Activated CD8-positive, alpha-beta memory T cell treated with anti-CD3 and anti-CD28 coated beads, Interleukin-2, amount 50 U/mL, for 1 hour (primary cell): ENCODE data around the gene CREBBP.
A peak's percentile ranks its signal among the peaks of the same experiment; 100 is the strongest.

Experiments
- DNase-seq: peaks from one replicate; pipeline ENCODE4 v3.0.0-alpha.2; 2020; ENCODE audit errors: extremely low read depth

Gene CREBBP

DNA sequence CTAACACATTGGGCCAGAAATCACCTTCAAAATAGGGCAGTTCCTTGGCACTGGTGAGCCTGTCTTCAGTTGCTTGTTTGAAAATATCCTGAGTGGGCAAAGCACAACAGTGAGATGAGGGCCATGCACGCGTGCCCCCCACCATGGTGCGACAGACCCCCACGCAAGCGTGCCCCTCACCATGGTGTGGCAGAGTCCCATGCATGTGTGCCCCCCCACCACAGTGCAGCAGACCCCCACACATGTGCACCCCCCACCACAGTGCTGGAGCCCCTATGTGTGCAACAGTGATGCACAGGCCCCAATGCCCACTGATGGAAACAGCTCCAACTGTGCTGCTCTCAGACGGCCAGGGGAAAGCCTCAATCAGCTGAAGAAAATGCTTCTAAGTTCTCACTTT, 144.4 kb downstream of the CREBBP start:
- DNase-seq: no peak

DNA sequence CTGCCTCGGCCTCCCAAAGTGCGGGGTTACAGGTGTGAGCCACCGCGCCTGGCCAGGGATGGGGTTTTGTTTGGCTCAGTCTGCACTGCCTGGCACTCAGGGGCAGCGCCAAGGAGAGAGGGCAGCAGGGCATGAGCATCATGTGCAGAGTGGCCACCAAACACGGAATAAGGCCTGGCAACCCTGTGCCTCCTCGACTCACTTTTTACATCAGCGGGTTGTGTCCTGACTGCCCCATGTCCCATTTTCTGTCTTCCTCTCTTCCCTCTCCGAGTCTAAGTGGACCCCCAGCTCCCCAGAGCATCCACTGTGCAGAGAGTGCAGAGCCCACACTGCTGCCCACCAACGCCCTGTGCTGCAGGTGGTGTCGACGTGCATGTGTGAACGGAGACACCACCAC, 145.0 kb downstream of the CREBBP start:
- no peak for DNase-seq

DNA sequence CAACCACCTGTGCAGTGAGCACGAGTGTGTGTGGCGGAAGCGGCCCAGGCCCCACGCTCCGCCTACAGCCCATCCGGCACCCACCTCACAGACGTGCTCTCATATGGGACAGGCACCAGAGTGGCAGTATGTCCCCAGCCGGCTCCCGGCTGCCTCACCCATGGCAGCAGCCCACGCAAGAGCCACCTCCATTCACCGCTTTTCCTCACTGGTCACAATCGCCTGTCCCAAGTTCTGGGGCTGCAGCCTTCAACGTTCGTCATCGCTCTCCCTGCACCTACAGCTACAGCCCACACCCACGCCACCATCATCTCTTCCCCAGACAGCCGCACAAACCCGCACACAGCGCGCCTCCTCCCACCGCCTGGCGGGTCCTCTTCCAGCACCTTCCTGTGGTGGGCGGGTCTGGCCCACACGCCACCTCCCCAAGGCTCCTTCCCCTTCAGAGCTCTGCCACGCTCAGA, 145.7 kb downstream of the CREBBP start:
- no peak for DNase-seq

DNA sequence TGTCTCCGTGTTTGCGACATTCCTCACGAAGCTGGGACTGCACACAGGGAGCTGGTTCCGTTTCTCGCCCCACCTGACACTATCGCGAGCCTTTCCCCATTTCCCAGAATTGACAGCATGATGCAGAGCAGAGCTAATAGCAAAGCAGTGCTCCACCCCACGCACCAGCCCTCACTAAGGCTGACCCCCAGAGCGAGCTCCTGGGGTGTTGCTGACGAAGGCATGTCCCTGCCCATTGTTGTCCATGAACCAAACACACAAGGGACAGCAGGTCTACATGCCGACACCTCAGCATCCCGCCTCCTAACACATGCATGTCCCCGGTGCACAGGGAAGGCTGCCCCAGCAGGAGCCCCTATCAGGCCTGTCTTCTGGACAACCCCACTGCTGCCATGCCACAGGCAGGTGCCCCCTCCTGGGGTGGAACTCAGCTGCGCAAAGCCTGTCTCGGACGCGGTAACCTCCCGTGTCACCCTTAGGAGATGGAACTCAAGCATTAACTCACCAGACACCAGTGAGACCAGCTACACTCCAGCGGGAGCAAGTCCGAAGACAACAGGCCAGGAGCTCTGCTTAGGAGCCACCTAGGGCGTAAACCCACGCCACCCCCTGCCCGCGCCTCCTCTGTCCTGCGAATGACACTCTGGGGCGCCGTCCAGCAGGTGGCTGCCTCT, 146.3 kb downstream of the CREBBP start:
- DNase-seq: no peak

DNA sequence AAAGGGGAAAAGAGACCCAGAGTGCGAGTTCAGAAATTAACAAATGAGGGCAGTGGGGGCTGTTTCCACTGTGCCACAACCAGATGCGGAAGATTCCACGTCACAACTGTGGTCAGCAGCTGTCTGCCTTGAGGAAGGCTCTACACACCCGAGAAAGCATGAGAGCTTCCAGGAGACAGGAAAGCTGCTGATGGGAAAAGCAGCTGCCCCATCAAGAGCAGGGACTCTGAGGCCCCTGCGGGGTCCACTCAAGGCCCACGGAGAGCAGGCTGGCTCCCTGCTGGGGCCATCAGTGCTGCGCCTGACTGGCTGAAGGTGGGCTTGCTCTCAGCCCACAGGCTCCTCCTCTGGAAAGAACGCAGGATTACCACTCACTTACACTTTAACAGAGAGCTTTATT, 148.3 kb downstream of the CREBBP start:
- DNase-seq: no peak

DNA sequence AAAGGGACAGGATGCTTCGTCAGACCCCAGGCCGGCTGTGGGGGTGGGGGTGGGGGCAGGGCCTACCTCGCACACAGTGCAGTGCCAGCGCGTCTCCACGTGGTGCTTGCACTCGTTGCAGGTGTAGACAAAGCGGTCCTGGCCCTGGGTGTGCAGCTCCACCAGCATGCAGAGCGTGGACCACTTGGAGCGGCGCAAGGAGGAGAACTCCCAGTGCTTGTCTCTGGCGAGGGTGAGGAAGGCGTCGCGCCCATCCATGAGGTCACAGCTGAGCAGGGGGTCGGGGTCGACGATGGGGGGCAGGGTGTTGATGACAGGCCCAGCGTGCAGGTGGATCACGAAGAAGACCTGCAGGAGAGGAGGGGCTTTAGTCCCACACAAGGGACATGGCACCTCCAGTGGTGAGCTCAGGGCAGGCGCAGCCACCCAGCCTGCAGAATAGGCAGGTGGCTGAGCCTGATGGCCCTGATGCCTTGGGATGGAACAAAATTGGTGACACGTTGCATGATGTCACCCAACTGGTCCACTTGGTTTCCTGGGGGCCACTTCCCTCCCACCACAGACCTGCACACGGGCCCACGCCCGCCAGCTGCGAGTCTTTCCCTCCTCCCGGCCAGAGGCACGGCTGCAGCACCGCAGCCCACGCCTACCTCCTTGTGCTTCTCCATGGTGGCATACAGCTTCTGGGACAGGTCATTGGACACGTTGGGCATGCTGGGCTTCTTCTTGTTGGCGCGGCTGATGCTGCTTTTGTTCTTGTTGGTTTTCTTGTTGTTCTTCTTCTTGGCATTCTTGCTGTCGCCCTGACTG, 149.2 kb downstream of the CREBBP start:
- DNase-seq: no peak

DNA sequence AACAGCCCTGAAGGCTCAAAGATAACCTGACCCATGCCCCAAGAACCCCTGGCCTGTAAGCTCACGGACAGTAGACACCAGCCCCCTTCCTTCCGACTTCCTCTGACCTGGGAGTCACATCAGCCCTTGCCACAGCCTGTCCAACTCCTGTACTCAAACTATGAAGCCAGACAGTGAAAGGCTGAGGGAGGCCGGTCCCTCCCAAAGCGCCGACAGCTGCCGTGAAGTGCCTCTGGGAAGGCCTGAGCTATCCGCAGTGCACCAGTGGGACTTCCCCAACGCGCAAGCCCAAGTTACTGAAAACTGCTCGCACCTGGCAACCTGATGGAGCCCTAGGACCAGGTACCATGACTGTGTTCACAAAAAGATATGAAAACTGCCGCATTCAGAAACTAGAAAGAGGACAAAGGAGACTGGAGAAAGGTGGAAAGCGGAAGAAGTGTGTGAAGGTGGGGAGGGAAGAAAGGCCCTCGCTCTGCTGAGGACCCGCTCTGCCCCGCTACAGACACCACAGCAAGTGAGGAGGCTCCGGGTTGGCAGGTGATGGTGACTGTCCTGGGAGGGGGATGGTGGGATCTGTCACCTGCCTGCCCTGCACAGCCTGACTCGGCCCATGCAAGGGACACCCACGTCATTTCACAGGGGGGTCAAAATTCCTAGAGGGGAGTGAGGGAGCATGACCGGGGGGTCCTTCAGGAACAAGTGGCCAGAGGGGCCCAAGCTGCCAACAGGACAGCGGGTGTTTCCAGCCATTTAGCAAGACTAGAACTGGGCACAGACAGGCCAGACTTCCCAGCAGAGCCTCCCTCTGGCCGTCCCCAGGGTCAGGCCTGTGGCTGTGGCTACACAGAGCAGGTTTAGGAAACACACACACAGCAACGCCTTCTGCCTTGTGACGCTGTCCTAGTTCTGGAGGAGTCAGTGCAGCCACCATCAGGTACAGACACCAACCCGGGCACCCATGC, 150.1 kb downstream of the CREBBP start:
- no peak for DNase-seq

DNA sequence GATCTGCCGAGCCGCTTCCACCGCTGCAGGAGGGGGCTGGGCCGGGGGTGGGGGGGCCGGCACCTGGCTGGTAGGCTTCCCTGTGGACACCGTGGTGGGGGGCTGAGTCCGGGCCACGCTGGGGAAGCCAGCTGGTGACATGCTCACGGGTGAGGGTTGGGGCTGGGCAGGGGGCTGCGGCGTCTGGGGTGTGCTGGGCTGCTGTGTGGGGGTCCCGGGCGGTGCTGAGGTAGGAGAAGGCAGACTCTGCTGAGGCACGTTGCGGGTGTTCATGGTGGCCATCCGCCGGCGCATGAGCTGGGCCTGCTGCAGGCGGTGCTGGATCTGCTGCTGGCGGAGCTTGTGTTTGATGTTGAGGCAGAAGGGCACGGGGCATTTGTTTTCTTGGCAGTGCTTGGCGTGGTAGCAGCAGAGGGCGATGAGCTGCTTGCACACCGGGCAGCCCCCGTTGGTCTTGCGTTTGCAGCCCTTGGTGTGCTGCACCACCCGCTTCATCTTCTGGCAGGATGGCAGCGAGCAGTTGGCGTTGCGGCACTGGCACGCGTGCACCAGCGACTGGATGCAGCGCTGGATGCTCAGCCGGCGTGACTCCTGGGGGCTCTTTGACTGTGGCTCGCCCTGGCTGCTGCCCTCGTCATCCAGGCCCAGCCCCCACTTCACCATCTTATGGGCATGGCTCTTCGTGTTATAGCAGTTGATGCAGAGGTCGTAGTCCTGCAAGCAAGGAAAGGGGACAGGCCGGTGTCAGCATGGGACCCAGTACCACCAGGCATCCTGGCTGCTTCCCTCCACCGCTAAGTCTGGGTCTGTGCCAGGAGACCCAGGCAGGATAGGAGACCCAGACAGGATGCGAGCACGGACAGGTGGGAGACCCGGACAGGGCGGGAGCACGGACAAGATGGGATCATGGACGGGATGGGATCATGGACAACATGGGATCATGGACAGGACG, 151.1 kb downstream of the CREBBP start:
- DNase-seq: no peak

DNA sequence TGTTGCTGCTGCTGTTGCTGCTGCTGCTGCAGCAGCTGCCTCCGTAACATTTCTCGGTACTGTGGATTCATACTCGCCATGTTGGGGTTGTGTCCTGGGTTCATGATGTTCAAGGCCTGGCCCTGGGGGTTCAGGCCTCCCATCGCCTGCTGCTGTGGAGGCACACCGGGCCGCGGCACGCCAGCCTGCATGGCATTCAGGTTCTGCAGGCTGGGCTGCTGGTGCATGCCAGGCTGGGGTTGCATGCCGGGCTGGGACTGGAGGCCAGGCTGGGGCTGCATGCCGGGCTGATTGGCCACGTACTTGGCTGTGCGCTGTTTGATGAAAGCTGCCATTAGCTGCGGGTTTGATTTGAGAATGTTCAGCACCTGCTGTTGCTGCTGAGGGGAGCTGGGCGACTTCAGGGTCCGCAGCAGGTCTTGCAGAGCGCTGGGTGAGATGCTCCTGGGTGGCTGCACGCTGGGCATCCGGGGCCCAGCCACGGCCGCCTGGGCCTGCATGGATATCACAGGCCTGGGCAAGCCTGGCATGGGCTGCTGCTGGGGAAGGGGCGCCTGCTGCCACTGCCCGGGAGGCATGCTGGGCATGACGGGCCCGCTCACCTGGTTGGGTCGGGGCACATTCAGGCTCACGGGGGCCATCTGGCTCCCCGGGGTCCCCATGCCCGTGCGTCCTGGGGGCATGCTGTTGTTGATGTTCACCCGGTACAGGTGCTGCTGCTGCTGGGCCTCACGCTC, 151.9 kb downstream of the CREBBP start:
- no peak for DNase-seq

DNA sequence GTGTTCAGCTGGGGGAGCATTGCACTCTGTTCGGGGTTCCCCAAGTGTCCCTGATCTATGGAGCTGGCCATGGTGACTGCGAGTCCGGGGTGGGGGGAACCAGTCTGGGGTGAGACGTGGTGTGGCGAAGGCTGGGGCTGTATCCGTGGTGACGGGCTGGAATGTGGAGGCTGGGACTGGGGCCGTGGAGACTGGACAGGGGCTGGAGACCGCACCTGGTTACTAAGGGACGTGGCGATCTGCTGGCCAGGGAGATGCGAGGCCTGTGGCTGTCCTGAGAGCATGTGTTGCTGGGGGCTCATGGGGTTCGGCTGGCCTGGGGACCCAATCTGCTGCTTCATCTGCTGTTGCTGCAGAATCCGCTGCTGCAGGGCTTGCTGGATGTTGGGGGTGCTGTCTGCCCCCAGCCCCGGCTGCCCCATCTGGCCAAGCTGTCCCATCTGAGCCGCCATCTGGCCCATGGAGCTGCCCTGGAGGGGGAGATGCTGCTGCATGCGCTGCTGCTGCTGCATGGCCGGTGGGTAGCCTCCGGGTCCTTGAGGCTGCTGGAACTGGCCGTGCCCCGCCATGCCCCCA, 152.6 kb downstream of the CREBBP start:
- no peak for DNase-seq

DNA sequence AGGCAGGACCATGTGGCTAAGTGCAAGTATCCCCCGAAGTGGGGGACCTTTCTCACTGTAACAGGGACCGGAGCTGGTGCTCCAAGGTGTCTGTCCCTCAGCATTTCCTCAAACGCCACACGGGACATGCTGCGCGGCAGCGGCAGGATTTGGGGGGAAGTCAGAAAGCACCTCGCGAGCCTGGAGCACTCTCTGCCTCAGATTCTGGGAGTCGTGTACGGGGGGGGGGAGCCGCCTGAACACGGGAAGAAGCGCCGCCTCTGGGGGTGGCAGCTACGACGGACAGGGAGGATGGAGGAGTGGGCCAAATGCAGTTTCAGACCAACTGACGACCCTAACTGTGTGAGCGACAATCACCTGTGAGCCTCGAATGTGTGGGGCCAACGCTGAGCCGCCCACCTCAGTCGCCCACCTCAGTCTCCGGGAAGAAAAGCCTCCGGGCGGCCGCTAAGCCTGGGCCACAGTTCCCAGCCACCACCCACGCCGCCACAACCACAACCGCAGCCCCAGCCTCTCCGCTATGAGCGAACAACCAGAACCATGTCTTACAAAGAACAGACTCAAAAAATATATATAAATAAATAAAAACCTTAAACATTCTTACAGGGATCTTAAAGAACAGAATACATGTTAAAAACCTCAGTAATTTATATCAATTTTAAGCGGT, 154.4 kb downstream of the CREBBP start:
- DNase-seq: no peak

DNA sequence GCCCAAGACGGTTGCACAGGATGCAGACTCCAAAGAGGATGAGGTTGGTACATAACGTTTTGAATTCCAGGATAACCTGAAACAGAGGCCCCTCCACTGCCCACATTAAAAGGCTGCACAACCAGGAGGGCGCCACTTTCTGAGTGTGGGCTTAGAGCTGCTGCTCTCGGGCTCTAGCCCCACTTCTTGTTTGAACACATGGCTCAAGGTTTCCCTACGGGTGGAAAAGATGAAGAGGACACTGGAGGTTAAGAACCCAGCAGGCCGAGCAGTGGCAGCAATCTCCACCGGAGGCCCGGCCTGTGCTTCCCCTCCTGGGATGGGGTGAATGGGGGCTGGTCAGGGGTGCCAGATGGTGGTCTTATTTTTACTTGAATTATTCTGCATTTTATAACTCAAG, 155.2 kb downstream of the CREBBP start:
- DNase-seq: no peak

DNA sequence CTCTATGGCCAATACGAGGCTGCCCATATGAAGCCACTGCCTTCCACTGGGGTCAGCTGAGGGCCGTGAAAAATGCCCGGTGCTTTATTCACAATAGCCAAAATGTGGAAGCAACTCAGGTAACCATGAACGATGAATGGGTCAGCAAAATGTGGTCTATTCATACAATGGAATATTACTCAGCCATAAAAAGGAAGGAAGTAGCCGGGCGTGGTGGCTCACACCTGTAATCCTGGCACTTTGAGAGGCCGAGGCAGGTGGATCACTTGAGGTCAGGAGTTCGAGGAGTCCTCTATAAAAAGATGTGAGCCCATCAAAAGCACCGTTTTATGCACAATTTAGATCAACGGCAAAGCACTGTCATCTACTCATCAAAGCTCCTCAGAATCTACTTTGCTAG, 158.0 kb downstream of the CREBBP start:
- no peak for DNase-seq

DNA sequence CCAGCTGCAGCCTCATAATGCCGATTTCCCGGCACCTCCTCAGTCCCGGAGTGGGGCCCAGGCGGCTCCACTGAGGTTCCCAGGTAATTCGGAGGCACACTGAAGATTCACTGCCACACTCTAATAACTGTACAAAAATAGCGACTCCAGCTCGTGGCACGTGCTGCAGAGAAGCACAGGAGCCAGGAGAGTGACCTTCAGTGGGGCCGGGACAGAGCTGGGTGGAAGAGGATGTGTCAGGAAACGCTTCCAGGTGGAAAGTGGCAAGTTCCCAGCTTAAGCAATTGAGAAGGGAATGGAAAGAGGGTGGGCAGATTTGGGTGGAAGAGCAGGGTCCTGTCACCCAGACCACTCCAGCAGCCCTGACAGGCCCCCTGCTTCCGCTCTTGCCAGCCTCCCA, 160.1 kb downstream of the CREBBP start:
- DNase-seq: no peak

DNA sequence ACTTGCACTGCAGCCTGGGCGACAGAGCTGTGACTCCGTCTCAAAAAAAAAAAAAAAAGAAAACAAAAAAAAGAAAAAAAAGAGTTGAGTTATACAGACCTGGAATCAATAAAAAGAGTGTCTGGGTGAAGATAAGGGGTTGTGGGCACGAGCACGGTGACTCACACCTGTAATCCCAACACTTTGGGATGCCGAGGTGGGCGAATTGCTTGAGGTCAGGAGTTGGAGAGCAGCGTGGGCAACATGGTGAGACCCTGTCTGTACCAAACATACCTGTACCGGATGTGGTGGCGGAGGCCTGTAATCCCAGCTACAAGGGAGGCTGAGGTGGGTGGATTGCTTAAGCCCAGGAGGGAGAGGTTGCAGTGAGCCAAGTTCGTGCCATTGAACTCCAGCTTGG, 161.9 kb downstream of the CREBBP start:
- no peak for DNase-seq

DNA sequence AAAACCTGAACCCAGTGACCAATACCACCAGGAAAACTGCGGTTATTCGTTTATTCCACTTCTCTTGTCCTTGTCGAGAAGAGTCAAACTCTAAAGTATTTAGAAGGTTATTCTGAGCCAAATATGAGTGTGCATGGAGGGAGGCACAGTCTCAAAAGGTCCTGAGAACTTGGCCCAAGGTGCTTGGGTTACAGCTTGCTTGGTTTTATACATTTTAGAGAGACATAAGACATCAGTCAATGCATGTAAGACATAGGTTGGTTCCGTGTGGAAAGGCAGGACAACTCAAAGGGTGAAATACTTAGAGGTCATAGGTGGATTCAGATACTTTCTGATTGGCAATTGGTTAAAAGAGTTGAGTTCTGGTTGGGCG, 162.5 kb downstream of the CREBBP start:
- DNase-seq: no peak

DNA sequence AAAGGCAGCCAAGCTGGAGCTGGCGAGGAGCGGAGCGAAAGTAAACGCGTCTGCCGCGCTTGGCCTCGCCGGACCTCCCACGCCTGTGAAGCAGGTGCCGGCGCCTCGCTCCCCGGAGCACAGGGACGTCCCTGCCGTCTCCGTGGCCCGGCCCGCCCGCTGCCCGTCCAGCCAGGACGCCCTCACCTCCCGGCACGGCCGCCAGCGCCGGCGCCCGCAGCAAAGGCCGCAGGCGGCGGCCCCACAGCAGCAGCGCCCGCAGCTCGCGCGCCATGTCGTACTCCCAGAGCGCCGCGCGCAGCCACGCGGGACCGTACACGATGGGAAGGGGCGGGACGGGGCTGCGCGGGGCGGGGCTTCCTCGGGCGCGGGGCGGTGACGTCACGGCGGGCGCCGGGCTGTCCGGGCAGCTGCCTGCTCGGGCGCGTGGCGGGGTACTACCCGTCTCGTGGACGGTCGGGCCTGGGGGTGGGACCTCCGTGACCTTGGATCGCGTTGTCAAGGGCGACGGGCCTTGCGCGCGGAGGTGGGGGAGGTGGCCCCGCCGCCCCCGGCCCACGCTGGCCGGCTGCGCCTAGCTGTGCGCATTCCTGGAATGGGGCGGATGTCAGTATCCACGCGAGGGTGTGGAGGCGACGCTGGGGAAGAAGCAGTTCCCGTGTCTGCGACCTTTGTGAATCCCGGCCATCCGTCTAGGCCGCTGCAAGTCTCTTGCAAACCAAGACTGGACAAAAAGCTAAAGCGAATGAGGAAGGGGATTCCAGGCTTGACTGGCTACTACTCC, 163.1 kb downstream of the CREBBP start, which contains the start of gene TRAP1:
Gene TRAP1, minus strand, starts transcription at position 290 of the 784 bp plus-strand sequence. Its CDS starts 16 bp downstream, at position 274.
- peak; percentile 63 for DNase-seq

DNA sequence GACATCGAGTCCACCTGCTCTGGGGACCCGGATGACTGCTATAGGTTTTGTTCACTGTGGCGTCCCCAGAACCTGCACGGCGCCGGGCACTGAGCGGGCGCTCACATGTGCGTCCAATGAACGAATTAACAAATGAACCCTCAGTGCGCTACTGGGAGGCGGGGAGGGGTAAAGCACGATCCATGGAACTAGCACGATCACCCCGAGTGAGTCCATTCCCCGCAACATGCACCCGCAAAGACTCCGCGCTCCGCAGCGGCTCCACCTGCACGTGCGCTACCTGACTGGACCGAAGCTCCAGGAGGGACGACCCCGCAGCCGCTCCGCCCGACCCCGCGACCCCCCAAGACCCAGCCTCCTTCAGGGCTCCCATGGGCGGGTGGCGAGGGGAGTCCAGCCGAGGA, 163.7 kb downstream of the CREBBP start:
- DNase-seq: no peak

DNA sequence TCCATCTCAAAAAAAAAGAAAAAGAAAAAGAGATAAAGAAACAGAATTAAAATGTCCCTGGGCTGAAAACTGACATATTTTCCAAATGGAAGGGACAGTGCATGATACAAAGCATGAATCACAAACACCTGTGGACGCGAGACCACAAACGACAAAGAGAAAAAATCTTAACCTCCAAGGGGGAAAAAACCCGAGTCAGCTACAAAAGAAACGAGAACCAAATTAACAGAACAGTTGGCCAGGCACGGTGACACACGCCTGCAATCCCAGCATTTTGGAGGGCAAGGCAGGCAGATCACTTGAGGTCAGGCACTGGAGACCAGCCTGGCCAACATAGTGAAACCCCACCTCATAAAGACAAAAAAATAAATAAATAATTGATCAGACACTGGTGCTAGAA, 165.1 kb downstream of the CREBBP start:
- DNase-seq: no peak
